Fibroblast of mammary gland (primary cell): ENCODE results near the gene BTNL9.
A peak's percentile ranks its signal among the peaks of the same experiment; 100 is the strongest.
"Not testable (repeated sequence)": the region's sequence is repeated elsewhere in the genome, so short reads cannot be mapped to it uniquely, and the experiment has no call there.

ENCODE experiments used
- DNase-seq: peaks from one replicate; pipeline ENCODE4 v3.0.0-alpha.2; 2010; ENCODE audit warnings: low read depth
- H3K4me3 ChIP-seq: 2 replicates; pipeline ENCODE4 v1.5.1; 2011; ENCODE audit warnings: low read depth, mild to moderate bottlenecking, low read length, moderate library complexity; ENCODE audit not compliant: control insufficient read depth
- TF ChIP-seq, protein P1 (sequence below): conservative IDR thresholded peaks from 2 replicates; pipeline ENCODE4 v1.5.1; 2011; ENCODE audit warnings: low read depth, low read length, inconsistent platforms; ENCODE audit not compliant: control insufficient read depth, insufficient read depth

Gene BTNL9

DNA sequence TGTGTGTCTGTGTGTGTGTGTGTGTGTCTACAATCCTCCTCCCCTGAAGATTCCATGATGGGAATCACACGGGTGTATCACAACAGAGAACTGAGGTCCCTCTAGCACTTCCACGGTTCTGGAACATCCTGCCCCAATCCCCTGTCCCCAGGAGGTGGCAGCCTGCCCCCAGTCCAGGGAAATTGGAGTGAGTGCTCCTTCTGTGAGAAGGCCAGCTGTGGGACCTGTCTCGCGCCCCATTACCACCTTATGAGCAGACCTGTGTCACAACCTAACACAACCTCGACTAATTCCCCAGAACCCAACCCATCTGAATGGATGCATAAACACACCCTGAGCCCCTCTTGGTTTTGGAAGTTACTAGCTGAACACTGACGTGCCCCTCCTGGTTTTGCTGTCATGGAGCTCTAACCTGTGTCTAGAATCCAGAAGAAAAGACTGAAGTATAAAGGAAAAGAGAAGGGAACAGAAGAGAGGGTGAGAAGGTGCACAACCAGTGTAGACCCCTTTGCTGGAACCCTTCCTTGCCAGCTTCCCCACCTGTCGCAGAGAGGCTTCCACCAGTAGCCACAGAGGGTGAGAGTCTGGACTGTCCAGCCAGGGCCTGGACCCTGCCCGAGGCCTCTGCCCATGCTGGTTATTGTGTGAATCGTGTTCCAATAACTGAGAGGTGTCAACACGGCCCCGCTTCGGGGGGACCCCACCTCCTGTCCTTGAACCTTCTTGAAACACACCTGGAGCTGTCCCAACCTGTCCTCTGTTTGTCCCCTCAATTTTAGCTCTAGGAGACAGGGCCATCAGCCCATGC, 3.4 kb downstream of the BTNL9 start:
- no peak overlapping the region for H3K4me3 ChIP-seq
- no peak for DNase-seq
- TF ChIP-seq, protein P1, sequence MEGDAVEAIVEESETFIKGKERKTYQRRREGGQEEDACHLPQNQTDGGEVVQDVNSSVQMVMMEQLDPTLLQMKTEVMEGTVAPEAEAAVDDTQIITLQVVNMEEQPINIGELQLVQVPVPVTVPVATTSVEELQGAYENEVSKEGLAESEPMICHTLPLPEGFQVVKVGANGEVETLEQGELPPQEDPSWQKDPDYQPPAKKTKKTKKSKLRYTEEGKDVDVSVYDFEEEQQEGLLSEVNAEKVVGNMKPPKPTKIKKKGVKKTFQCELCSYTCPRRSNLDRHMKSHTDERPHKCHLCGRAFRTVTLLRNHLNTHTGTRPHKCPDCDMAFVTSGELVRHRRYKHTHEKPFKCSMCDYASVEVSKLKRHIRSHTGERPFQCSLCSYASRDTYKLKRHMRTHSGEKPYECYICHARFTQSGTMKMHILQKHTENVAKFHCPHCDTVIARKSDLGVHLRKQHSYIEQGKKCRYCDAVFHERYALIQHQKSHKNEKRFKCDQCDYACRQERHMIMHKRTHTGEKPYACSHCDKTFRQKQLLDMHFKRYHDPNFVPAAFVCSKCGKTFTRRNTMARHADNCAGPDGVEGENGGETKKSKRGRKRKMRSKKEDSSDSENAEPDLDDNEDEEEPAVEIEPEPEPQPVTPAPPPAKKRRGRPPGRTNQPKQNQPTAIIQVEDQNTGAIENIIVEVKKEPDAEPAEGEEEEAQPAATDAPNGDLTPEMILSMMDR = peak; percentile 7

- DNase-seq = no peak
- TF ChIP-seq, protein P1 = no peak
- no peak overlapping the region for H3K4me3 ChIP-seq
These were observed 4.1 kb downstream of the BTNL9 start for GRCh38 chr5:181044093-181044599.

DNA sequence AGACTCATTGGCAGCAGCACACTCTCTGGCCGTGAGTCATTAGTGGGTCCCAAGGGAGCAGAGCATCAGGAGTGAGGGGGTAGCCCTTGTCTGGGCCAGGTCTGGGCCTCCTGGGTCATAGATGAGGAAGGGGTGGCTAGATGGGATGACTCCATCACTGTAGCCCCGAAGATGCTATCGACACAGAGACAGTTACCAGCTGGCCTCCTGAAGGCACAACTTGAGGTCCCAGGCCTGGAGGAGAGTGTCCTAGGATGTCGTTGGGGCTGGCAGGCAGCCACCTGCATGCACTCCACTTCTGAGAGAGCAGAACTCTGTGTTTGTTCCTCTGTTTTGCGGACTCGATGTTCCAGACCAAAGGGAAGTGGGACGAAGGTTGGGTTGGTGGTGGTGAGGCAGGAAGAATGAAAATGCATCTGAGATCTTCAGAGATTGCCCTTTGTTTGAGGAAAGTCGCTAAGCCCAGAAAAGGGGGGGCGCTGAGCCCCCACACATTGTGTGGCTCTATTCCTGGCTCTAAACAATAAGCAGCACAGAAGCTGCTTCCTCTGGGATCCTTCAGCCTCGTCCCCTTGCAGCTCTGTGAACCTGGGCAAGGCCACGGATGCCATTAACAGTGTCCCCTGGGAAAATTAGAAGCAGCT, 4.7 kb downstream of the BTNL9 start:
- peak; percentile 44 for DNase-seq
- no peak overlapping the region for H3K4me3 ChIP-seq
- TF ChIP-seq, protein P1 = no peak

- TF ChIP-seq, protein P1 = no peak
- DNase-seq = no peak
- H3K4me3 ChIP-seq = no peak overlapping the region
These were observed 5.2 kb downstream of the BTNL9 start for GRCh38 chr5:181045316-181045715.

DNA sequence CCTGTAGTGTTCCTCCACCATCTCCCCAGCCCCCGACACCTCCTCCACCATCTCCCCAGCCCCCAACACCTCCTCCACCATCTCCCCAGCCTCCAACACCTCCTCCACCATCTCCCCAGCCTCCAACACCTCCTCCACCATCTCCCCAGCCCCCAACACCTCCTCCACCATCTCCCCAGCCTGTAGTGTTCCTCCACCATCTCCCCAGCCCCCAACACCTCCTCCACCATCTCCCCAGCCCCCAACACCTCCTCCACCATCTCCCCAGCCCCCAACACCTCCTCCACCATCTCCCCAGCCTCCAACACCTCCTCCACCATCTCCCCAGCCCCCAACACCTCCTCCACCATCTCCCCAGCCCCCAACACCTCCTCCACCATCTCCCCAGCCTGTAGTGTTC, 5.8 kb downstream of the BTNL9 start:
- DNase-seq, H3K4me3 ChIP-seq: not testable (repeated sequence)

DNA sequence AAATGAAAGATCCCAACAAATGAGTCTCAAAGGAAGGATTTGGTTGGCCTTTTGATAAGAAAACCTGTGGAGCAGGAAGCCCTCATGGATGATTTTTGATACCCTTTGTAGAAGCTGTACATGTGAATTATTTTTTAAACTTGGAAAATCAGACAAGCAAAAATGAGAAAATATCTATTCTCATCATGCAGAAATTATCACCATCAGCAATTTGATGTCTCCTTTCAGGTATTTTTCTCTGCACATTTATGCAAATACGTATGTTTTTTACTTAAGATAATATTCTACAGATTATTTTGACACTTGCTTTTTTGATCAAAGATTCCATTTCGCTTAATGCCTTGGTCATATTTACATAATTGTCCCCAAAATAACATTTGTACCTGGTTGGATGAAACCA, 7.2 kb downstream of the BTNL9 start:
- no peak for DNase-seq
- TF ChIP-seq, protein P1 = no peak
- H3K4me3 ChIP-seq = no peak overlapping the region

- TF ChIP-seq, protein P1 = no peak
- DNase-seq = no peak
- no peak overlapping the region for H3K4me3 ChIP-seq
These were observed 7.9 kb downstream of the BTNL9 start for GRCh38 chr5:181047921-181048320.
